NB4 (cell line): ENCODE measurements around the gene ANKRD28.

Experiments used
- MYC ChIP-seq: IDR thresholded peaks from 2 replicates; pipeline ENCODE4 v1.6.1; 2011; ENCODE audit warnings: low read depth, low read length
- POLR2A ChIP-seq: IDR thresholded peaks from 2 replicates; pipeline ENCODE4 v1.6.1; 2011; ENCODE audit warnings: mild to moderate bottlenecking; ENCODE audit not compliant: insufficient read length; ENCODE audit errors: extremely low read depth
- TF ChIP-seq, protein P1 (sequence below): IDR thresholded peaks from one replicate; pipeline ENCODE4 v1.5.1; 2012; ENCODE audit warnings: low read depth, low read length
- TF ChIP-seq, protein P2 (sequence below): IDR thresholded peaks from 2 replicates; pipeline ENCODE4 v1.6.1; 2011; ENCODE audit warnings: low read depth, low read length

DNA sequence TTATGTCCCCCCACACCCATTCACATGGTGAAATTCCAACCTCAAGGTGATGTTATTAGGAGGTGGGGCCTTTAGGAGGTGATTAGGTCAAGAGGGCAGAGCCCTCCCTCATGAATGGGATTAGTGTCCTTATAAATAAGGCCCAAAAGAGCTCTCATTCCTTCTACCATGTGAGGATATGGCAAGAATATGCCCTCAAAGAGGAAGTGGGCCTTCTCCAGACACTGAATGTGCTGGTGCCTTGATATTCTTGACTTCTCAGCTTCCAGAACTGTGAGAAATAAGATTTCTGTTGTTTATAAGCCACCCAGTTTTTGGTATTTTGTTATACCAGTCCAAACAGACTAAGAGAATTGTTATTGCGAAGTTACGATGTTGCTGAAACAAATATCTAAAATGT, 94.4 kb downstream of the ANKRD28 start:
- TF ChIP-seq, protein P1, sequence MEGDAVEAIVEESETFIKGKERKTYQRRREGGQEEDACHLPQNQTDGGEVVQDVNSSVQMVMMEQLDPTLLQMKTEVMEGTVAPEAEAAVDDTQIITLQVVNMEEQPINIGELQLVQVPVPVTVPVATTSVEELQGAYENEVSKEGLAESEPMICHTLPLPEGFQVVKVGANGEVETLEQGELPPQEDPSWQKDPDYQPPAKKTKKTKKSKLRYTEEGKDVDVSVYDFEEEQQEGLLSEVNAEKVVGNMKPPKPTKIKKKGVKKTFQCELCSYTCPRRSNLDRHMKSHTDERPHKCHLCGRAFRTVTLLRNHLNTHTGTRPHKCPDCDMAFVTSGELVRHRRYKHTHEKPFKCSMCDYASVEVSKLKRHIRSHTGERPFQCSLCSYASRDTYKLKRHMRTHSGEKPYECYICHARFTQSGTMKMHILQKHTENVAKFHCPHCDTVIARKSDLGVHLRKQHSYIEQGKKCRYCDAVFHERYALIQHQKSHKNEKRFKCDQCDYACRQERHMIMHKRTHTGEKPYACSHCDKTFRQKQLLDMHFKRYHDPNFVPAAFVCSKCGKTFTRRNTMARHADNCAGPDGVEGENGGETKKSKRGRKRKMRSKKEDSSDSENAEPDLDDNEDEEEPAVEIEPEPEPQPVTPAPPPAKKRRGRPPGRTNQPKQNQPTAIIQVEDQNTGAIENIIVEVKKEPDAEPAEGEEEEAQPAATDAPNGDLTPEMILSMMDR = no peak
- no peak for TF ChIP-seq POLR2A
- no peak for TF ChIP-seq MYC
- TF ChIP-seq, protein P2, sequence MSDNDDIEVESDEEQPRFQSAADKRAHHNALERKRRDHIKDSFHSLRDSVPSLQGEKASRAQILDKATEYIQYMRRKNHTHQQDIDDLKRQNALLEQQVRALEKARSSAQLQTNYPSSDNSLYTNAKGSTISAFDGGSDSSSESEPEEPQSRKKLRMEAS = no peak
